Measurements from ENCODE around the gene ALDH4A1.

The ALDH4A1 gene

DNA sequence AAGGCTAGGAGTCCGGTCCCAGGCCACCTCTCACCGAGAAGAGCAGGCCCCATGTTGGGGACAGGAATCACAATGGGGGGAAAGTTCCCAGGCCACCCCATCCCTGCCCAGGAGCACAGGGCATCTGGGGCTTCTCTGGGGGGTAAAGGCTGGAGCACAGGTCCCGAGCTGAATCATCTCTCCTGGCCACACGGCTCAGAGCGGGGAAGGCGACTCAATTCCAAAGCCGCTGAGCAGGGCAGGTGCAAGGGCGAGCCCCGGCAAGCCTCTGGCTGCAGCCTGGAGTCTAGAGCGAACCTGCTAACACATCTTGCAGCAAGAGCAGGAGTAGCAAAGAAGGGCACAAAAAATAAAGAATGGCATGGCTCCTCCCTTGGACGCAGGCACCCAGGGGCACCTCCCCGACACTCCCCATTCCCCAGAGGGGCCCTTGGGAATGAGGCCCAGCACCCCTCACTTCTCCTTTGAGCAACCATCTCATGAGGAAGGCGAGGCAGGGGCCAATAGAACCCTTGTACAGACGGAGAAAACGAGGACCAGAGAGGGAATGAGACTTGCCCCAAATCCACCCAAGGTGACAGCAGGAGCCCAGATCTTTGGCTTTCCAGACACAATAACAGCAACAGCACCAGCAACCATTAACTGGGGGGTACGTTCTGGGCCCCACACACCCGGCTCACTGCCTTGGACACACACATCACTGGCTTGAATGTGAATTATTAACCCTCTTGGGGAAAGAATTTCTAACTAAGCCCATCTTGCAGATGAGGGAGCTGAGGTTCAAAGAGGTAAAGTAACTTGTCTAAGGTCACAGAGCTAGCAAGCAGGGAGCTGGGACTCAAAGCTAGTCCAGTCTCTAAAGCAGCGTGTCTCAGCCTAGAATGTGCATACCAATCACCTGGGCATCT lies 20.7 kb upstream of the ALDH4A1 start:
- no peak for DNase-seq (ENCODE audit: low read depth)

DNA sequence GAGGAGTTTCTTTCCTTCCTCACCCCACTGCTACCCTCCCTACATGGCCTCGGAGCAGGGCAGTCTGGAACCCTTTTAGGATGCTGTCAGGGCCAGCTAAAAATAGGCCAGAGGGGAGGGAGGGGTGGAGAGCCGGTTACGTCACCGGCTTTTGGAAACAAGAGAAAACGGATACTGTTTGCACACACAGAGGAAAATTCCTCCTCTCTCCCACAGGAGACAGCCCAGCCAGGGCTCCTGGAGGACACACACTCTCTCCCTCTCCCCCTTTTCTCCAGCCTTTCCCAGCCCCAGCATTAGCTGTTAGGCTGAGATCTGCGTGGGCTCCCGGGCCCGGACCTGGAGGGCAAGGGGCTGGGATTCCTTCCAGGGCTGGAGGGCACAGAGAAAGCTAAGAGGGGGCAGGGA lies 20.0 kb upstream of the ALDH4A1 start:
- no peak for DNase-seq (ENCODE audit: low read depth)

DNA sequence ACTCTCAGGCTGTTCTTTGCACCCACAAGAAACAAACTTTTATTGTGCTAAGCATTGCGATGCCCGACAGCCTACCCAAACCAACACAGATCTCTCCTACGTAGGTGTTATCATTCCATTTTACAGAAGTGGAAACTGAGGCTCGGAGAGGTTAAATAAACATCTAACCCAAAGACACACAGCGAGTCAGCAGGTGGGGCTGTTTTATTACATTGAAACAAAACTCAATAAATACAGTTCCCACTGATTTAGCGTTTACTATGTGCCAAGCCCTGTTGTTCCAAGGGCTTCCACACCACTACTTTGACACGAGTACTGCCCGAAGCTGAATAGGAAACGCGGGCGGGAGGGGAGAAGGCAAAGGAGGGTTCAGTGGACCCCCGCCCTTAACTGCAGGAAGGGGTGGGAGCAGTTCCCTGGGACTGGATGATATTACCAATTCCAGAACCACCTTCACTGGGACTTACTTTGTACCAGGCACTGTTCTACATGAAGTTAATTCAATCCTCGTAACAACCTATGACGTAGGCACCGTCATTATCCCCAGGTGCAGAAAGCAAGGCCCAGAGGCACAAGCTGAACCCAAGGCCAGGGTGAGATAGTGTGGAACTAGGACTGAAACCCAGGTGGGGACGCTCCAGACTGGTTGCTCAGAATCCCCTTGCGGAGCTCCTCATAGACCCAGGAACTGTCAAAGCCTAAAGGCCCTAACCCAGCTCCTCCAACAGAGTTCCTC lies 19.3 kb upstream of the ALDH4A1 start:
- no peak for DNase-seq (ENCODE audit: low read depth)

DNA sequence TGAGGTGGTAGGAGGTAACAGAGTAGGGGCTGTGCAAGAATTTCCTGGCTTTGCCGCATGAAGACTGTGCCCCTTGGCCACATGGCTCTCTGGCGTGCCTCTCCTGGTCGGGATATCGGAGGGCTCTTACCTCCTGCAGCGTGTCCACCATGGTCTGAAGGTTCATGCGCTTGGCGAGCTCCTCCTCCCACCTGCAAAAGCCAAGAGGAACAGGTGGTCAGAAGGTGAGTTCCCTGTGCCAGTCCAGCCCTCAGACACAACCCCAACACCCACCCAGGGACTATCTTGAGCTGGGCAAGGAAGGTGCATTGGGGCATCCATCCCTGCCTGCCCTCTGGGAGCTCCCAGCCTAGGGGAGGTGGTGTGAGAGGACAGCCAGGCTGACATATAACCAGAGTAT lies 18.6 kb upstream of the ALDH4A1 start:
- no peak for DNase-seq (ENCODE audit: low read depth)

DNA sequence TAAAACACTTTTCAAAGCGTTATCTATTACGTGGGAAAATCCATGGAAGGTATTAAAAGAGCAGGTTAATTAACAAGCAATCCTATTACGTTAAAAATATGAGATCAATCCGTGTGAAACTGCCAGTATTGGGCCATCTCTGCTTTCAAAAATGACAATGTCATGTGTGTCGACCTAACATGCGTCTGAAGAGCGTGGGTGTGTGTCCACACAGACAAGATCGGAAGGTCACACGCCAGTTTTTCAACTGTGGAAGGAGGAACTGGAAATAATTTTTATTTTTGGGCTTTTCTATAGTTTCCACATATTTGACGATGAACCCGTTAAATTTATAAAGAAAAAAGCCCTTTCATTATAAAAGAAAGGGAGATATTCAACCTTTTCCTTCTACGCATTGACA lies 17.6 kb upstream of the ALDH4A1 start:
- DNase-seq (ENCODE audit: low read depth) = no peak

DNA sequence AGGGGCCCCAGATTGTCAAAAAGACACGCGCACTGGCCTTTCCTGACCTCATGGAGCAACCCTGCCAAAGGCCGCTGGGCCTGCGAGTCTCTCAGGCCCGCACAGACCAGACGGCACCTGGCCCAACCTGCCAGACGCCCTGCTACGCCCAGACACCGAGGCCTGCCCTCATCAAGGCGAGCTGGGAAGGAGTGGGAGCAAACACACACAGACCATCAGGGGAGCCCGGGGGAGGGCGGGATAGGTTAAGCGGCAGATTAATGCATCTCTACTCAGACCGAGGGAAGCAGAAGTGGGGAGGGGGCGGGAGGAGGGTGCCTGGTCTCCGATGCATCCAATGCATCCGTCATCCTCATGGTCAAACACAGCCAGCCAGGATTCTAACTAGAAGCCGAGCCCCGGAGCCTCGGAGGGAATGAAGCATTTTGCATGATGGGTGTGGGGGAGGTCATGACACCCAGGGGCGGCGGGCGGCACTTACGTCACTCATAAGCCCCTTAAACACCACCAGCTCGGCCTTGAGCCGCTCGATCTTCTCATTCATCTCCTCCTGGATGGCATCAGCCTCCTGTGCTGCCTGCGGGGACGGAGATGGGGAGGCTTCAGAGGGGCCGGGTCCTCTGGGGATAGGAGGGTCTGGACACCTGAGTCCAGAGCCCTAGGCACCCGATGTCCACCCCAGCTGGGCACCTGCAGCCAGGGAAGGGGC lies 17.0 kb upstream of the ALDH4A1 start:
- no peak for DNase-seq (ENCODE audit: low read depth)

DNA sequence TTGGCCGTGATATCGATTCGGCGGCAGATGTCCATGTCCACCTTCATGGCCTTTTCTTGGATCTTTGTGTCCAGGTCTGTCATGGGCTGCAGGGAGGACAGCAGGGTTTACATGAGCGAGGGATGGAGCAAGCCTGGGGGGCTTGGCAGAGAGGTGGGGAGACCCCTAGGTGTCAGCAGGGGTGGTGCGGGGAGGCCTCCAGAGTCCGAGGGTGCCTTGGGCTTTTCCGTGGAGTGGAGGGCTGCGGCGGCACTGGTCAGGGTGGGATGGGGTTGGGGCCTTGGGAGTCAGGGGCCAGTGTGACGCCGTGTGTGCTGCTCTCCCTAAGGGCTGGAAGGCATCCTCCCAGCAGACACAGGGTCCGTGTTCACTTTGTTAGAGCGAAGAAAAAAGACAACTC lies 16.1 kb upstream of the ALDH4A1 start:
- DNase-seq (ENCODE audit: low read depth) = no peak

DNA sequence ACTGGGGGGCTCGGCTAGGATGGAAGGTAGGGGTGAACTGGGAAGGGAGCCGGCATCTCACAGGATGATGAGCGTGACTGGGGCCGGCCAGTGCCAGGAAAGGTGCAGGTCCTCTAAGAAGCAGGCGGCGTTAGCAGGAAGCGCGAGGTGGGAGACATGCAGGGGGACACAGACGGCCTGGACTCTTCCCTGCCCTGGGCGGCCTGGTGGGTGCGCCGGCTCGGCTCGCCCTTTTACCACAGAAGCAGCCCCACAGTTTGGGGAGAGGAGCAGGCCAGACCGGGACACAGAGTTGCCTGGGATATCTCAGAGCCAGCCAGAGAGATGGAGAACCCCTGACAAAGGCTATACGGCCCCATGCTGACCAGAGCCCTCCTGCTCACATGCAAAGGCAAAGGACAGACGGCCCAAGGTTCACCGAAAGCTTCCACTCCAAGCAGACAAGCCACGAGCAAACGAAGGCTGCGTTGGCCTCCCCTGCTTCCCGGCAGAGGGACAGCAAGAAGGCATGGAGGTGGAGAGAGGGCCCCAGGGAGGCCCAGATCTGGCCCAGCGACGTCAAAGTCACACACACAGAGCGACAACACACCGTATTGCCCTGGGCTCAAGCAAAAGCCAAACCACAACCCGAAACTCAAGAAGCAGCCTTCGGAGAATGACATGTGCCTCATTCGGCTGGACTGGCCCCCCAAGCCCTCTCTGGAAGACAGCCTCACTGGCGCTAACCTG lies 14.9 kb upstream of the ALDH4A1 start:
- no peak for DNase-seq (ENCODE audit: low read depth)

DNA sequence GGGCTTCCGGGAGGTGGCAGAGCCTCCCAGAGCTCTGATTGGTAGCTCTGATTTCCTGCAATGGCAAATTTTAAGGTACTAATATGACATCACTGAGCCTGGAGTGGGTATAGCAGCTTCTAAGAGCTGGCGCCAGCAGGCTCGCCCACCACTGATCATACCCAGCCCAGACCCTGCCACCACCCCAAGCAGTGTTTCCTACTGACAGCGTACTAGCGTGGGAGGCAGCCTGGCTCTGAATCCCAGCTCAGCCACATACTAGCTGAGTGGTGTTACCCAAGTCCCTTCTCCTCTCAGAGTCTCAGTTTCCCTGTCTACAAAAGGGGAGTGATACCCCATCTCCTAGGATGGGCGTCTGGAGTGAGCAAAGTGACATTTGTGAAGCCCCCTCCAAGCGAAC lies 13.0 kb upstream of the ALDH4A1 start:
- DNase-seq (ENCODE audit: low read depth) = no peak

DNA sequence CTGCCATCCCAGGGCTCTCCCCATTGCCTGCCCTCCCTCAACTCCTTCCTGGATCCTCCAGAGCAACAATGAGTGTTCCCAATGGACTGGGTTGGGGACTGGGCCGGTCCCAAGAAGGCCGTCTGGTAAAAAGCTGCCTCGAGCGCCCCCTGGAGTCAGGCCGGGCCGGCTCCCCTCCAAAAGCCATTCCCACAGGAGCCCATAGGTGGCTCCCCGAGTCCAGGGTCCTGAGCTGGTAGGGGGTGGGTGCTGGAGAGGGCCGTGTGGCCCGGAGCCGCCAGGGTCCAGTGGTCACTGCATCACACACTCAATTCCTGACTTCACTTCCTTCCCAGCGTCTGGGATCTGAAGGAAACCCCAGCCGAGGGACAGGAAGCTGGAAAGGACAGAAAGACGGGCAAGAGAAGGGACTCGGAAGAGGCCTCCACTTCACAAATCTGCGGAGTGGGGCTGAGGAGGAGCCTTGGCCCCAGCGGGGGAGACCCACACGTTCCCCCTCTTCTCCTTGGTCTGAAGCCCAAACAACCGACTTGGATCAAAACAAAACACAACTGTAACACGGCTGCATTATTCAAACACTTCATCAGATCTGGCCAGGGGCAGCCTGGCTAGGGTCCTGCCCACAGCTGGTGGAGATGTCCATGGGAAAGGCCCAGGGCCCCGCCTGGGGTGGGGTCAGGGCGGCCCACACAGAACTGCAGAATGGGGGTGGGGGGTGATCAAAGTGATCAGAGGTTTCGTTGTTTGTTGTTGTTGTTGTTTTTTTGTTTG lies 10.9 kb upstream of the ALDH4A1 start:
- DNase-seq (ENCODE audit: low read depth) = peak; percentile 64

DNA sequence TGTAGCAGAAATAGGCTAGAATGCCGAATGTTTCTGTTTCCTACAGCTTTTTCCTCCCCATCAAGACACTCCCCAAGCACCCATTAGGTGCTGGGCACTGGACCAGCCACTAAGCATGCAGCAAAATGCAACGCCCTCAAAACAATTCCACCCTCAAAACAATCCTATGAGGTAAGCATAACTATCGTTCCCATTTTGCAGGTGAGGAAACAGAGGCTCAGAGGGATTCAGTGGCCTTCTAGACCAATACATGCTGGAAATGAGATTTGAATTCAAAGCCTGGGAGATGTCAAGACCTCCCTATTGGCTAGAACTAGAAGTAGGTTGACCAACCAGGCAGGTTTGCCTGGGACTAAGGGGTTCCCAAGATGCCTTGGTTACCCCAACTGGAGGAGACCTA lies 10.2 kb upstream of the ALDH4A1 start:
- no peak for DNase-seq (ENCODE audit: low read depth)

DNA sequence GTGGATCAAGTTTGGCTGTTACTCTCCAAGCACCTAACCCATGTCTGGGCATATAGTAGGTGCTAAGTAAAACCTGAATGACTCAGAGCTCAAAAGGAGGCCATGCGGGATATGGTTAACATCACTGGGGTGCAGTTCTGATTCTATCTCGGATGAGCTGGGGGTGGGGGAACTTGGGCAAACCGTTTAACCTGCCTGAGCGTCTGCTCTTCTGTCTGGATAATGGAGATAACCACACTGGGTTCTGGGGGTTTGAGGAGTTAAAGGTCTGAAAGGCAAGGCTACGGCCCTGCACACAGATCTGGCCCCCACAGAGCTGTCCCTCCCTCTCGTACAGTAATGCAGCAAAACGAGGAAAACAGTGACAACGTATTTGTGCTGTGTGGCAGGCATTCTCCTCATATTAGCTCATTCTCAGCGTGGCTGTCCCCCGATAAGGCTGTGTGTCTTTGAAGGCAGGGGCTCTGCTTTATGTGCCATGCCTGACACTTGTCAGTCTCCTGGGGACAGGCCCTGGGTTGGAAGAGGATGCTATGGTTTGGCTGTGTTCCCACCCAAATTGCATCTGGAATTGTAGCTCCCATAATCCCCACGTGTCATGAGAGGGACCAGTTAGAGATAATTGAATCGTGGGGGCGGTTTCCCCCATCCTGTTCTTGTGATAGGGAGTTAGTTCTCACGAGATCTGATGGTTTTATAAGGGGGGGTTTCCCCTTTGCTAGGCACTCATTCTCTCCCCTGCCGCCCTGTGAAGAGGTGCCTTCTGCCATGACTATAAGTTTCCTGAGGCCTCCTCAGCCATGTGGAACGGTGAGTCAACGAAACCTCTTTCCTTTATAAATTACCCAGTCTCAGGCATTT lies 6.8 kb upstream of the ALDH4A1 start:
- no peak for DNase-seq (ENCODE audit: low read depth)

DNA sequence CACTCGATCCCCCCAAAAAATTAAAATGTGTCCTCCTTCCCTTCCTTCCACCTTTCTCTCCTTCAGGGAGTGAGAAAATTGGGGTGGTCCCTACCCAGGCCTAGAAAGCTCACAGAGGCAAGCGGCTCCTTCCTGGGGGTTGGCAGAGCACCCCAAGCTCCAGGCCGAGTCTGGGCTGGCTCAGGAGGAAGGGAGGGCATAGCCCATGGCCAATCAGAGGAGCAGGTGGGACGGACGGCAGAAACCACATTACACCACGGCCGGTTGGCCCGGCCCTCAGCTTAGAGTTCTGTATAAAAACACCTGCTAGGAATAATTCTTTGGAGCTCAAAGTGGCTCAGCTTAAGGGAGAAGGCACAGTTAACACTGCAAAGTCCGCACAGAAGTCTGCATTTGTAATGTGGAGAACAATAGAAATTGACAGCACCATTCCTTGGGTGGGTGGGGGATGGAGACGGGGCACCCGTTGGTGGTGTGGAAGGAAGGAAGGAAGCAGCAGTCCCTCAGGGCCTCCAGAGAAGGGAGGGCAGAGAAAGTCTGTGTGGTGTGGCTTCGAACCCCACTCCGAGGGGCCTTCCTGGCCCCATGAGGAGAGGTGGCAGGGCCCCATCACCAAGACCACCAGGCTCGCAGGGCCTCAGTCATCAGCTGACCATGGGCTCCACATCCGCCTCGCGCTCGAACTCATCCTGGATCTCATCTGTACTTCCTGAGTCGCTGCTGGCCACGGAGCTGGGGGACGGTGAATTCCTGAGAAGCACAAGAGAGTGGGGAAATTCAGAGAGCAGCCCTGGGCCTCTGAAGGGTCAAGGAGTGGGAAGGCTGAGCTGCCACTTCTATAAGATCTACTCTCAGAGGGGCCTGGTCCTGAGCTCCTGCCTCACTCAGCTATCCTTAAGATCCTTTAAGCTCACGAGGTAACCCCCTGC lies 5.8 kb upstream of the ALDH4A1 start:
- no peak for DNase-seq (ENCODE audit: low read depth)

DNA sequence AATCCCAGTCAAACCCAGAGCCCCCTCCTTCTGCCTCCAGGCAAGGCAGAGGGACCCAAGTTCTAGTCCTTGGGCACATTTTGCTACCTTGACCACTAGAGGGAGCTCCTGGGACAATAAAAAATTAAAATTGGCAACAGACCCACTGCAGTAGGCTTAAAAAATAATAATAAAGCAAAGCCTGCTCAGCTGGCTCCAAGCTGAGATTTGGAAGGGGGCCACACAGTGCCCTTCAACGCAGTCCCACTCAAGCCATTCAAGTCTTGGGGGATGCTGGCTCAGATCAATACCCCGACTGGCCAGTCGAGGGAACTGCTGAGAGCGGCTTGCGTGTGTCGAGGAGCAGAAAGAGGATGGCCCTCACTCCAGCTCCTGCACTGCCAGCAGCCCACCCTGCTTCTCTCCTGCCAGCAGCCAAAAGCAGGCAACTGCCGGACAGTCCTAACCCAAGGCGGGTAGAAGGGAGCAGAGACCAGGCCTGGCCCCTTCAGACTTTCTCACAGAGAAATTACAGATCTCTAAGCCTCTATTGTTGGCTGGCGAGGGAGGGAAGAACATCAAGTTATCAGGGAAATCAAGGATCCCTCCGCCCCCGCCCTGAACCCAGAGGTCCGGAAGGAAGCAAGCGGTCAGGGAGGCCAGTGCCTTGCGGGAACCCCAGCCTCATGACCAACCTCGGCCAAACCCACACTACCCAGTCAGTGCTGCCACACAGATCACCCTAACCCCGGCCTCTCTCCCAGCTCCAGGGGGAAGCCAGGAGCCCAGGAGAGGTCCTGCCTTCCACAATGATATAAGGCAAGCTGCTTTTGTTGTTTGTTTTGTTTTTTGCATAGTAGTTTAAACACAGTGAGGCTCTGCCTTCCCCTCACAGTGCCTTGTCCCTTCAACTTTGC lies 4.9 kb upstream of the ALDH4A1 start:
- peak; percentile 44 for DNase-seq (ENCODE audit: low read depth)

DNA sequence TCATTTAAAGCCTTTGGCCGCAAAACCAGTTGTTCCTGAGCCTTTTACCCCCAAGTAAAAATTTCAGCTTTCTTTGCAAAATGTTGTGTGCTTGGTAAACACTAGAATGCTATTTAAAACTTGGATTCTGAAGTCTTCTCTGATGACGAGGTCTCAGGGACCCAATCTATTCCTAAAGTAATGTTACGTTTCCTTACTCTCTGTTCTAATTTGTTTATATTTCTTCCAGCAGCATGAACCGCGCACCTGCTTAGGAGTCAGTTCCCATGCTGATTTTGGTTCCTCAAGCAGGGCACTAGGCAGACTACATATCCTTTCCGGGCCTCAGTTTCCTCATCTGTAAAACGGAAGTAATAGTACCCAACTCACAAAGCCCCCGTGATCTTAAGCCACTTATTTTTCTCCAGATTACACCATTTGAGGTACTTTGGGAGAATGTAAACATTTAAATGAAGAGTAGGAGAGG lies 969 bp upstream of the ALDH4A1 start:
- no peak for DNase-seq (ENCODE audit: low read depth)

DNA sequence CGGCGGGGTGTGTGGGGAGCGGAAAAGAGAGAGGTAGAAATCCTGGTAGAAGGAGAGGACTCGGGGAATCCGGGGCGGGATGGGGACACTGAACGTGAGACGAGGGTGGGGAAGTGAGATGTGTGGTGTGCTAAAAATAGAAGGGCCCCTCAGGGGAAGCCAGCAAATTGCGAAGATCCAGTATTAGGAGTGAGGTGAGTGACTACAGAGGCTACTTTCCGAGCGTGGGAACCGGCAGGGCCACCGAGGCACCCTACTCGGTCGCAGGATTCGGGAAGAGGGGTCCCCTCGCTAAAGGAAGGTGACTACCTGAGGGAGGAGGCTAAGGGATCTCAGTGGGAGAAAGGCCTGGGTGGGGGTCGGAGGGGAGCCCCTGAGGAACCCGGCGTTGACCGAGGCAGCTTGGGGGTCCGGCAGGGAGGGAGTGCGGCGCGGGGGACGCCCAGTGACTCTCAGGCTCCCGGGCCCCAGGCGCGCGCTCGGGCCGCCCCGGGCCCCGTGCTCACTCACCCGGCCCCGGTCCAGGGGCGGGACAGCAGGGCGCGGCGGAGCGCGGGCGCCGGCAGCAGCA lies 318 bp downstream of the ALDH4A1 start:
- DNase-seq (ENCODE audit: low read depth) = no peak

DNA sequence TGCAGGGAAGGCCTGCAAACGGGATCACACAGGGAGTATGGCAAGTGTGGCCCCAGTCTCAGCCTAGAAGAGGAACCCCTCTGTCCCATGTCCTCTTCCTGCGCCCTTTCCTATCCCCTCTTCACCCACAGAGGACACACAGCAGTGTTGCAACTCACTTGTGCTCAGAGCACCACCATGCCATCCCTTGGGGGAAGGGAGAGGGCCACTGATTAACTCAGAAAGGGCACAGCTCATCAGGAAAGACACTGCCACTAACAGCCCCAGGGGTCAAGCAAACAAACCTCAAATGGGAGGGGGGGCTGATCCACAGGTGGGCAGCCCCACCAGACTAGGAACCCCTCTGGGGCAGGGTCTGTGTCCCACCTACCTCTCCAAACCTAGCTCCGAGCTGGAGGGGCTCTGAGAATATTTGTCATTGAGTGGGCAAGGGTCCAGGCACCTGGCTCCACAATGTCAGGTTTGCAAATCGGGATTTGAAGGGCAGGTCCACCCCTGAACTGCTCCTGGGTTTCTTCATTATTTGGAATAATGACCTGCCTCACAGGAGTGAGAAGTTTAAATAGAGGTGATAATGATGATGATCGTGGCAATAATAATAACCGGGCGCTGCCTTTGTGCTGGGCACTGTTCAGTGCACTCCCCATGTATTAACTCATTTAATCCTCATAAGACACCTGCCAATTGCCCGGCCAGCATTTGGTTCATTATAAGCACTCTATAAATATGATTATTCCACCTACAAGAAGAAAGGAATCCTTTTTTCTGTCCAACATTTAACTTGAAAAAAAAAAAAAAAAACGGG lies 1.0 kb downstream of the ALDH4A1 start:
- no peak for DNase-seq (ENCODE audit: low read depth)
